HCT116 (cell line): ENCODE data around the gene KLHDC9.

ENCODE experiments used
- CTCF ChIP-seq, 3 experiments: fragments of 200-600 bp in 1 of 3; sonication (generic) in 1 of 3; IDR thresholded peaks in 2 of 3; conservative IDR thresholded peaks in 1 of 3; 2 replicates each; pipeline ENCODE4 v1.5.1; 2012 to 2017; ENCODE audit warnings: low read depth in 2 of 3, low read length in 2 of 3, antibody characterized with exemption in 1 of 3, borderline replicate concordance in 1 of 3, control low read depth in 1 of 3, mild to moderate bottlenecking in 1 of 3, mixed read lengths in 1 of 3, mixed run types in 1 of 3, moderate library complexity in 1 of 3; ENCODE audit not compliant: insufficient read depth in 1 of 3
- EZH2 ChIP-seq: fragments of 200-600 bp; sonication (generic); IDR thresholded peaks from 2 replicates; pipeline ENCODE4 v1.6.1; 2017; ENCODE audit warnings: antibody characterized with exemption, mixed run types
- POLR2A ChIP-seq: IDR thresholded peaks from 2 replicates; pipeline ENCODE4 v1.7.0; 2011; ENCODE audit warnings: borderline replicate concordance; ENCODE audit not compliant: insufficient read depth, insufficient read length; ENCODE audit errors: extremely low read depth
- RAD21 ChIP-seq: IDR thresholded peaks from 2 replicates; pipeline ENCODE4 v1.6.1; 2012; ENCODE audit warnings: low read depth, mild to moderate bottlenecking
- REST ChIP-seq: IDR thresholded peaks from 2 replicates; pipeline ENCODE4 v1.6.1; 2012; ENCODE audit warnings: low read depth
- YY1 ChIP-seq: IDR thresholded peaks from 2 replicates; pipeline ENCODE4 v1.6.1; 2011; ENCODE audit warnings: low read length, low read depth, moderate library complexity, mild to moderate bottlenecking; ENCODE audit not compliant: insufficient replicate concordance; ENCODE audit errors: extremely low read depth
- ZBTB33 ChIP-seq: IDR thresholded peaks from 2 replicates; pipeline ENCODE4 v1.6.1; 2011; ENCODE audit warnings: mild to moderate bottlenecking, low read length, moderate library complexity; ENCODE audit not compliant: insufficient replicate concordance; ENCODE audit errors: extremely low read depth

GRCh38 chr1:161083748-161084596 is 14.2 kb upstream of the KLHDC9 start:
- TF ChIP-seq CTCF (IDR thresholded peaks at IDR 0.05 in 2 of 3, conservative IDR thresholded peaks at IDR 0.05 in 1 of 3; ENCODE audit: borderline replicate concordance in 1 of 3, insufficient read depth in 1 of 3, low read depth in 2 of 3, low read length in 2 of 3) (no peak), YY1 (no peak), POLR2A (no peak), EZH2 (no peak), REST (no peak), ZBTB33 (no peak), RAD21 (no peak)
